ENCODE data around the gene LMO2.
A peak's percentile ranks its signal among the peaks of the same experiment; 100 is the strongest.

Gene LMO2

GRCh38 chr11:33915526-33915925 is 23.6 kb upstream of the LMO2 start:
- DNase-seq (ENCODE audit: extremely low read depth in 1 of 2, low read depth in 1 of 2): no peak

GRCh38 chr11:33913991-33914390 is 22.1 kb upstream of the LMO2 start:
- no peak for DNase-seq (ENCODE audit: extremely low read depth in 1 of 2, low read depth in 1 of 2)

GRCh38 chr11:33912405-33913361 is 20.8 kb upstream of the LMO2 start:
- no peak for DNase-seq (ENCODE audit: extremely low read depth in 1 of 2, low read depth in 1 of 2)

GRCh38 chr11:33910958-33911339 is 19.1 kb upstream of the LMO2 start:
- no peak for DNase-seq (ENCODE audit: extremely low read depth in 1 of 2, low read depth in 1 of 2)

GRCh38 chr11:33910296-33910957 is 18.6 kb upstream of the LMO2 start:
- DNase-seq (ENCODE audit: extremely low read depth in 1 of 2, low read depth in 1 of 2): no peak

- no peak for DNase-seq (ENCODE audit: extremely low read depth in 1 of 2, low read depth in 1 of 2)
Observed at GRCh38 chr11:33909552-33909951, 17.7 kb upstream of the LMO2 start.

- no peak for DNase-seq (ENCODE audit: extremely low read depth in 1 of 2, low read depth in 1 of 2)
Observed at GRCh38 chr11:33909150-33909549, 17.3 kb upstream of the LMO2 start.

- DNase-seq (ENCODE audit: extremely low read depth in 1 of 2, low read depth in 1 of 2): no peak
Observed at GRCh38 chr11:33907421-33907820, 15.5 kb upstream of the LMO2 start.

GRCh38 chr11:33906484-33907186 is 14.8 kb upstream of the LMO2 start:
- DNase-seq (ENCODE audit: extremely low read depth in 1 of 2, low read depth in 1 of 2): no peak

GRCh38 chr11:33904102-33904501 is 12.2 kb upstream of the LMO2 start:
- DNase-seq (ENCODE audit: extremely low read depth in 1 of 2, low read depth in 1 of 2): no peak

GRCh38 chr11:33900159-33900840 is 8.4 kb upstream of the LMO2 start:
- DNase-seq (ENCODE audit: extremely low read depth in 1 of 2, low read depth in 1 of 2): no peak

GRCh38 chr11:33899400-33900037 is 7.6 kb upstream of the LMO2 start:
- no peak for DNase-seq (ENCODE audit: extremely low read depth in 1 of 2, low read depth in 1 of 2)

GRCh38 chr11:33898957-33899356 is 7.1 kb upstream of the LMO2 start:
- DNase-seq (ENCODE audit: extremely low read depth in 1 of 2, low read depth in 1 of 2): no peak

- DNase-seq (ENCODE audit: extremely low read depth in 1 of 2, low read depth in 1 of 2): no peak
Observed at GRCh38 chr11:33897761-33898375, 6.0 kb upstream of the LMO2 start.

GRCh38 chr11:33896911-33897310 is 5.0 kb upstream of the LMO2 start:
- no peak for DNase-seq (ENCODE audit: extremely low read depth in 1 of 2, low read depth in 1 of 2)

GRCh38 chr11:33895752-33896137 is 3.9 kb upstream of the LMO2 start:
- DNase-seq (ENCODE audit: extremely low read depth in 1 of 2, low read depth in 1 of 2): no peak

- no peak for DNase-seq (ENCODE audit: extremely low read depth in 1 of 2, low read depth in 1 of 2)
Observed at GRCh38 chr11:33894398-33894746, 2.5 kb upstream of the LMO2 start.

GRCh38 chr11:33893711-33894397 is 2.0 kb upstream of the LMO2 start:
- DNase-seq (ENCODE audit: extremely low read depth in 1 of 2, low read depth in 1 of 2): peak in 1 of 2 donors; percentile 34

- DNase-seq (ENCODE audit: extremely low read depth in 1 of 2, low read depth in 1 of 2): no peak
Observed at GRCh38 chr11:33892906-33893594, 1.2 kb upstream of the LMO2 start.
